ENCODE measurements around the gene MED6.
A peak's percentile ranks its signal among the peaks of the same experiment; 100 is the strongest.

Gene MED6

DNA sequence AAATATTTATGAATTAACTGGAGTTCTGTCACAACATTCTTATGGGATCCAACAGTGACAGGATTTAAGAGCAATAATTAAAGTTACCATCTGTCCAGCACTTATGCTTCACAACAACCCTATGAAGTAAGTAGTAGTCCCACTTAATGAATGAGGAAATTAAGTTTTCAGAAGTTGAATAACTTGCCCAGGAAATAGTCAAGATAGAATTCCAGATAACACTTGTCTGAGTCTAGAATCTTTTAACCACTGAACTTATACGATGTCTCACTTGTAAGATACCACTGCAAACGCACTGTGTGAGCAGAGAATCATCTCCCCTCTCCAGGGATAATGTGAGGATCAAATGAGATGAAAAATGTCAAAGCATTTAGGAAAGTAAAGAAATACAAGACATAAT lies 38.0 kb upstream of the MED6 start:
- Histone ChIP-seq H3K4me1 (ENCODE audit: control insufficient read depth, insufficient read depth, low read length, poor library complexity, severe bottlenecking) (peaks cover 6% of the 10 kb centered on the region), H3K27ac (ENCODE audit: insufficient read depth, low read length, poor library complexity, severe bottlenecking) (no peak overlapping the region), H3K36me3 (ENCODE audit: control insufficient read depth, insufficient read depth, low read length) (no peaks in the 10 kb centered on the region), H3K4me3 (ENCODE audit: insufficient read depth, low read depth, low read length, poor library complexity, severe bottlenecking) (no peak overlapping the region), H3K27me3 (replicated peaks; ENCODE audit: control insufficient read depth, insufficient read depth, low read length, poor library complexity, severe bottlenecking) (no peaks in the 10 kb centered on the region), H3K9me3 (ENCODE audit: control insufficient read depth, low read length) (no peaks in the 10 kb centered on the region)
- no peak for DNase-seq

DNA sequence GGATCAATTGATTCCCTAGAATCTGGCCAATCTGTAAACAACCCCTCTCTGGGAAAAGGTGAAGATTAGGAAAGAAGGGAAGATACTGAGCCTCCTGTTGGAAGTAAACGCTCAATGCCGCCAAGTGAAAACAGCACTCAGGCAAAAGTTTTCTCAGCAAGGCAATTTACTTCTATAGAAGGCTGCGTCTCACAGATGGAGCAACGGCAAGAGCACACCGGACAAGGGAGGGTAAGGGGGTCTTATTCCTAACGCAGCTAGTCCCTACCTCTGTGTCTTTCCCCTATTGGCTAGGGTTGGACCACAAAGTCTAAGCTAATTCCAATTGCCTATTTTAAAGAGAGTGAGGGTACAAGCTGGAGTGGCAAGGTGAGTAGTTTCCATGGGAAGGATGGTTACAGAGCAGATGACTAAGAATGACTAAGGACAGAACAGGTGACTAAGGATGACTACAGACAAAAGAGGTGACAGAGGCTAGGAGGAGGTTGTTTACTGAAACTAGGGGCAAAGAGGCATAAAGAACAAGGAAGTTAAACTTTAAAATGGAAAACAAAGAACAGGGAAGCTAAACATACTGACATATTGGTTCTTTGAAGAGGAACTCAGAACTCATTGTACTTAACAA lies 35.6 kb upstream of the MED6 start:
- no peaks in the 10 kb centered on the region for H3K27me3 ChIP-seq (replicated peaks; ENCODE audit: control insufficient read depth, insufficient read depth, low read length, poor library complexity, severe bottlenecking)
- peaks cover 6% of the 10 kb centered on the region for H3K4me1 ChIP-seq (ENCODE audit: control insufficient read depth, insufficient read depth, low read length, poor library complexity, severe bottlenecking)
- no peaks in the 10 kb centered on the region for H3K9me3 ChIP-seq (ENCODE audit: control insufficient read depth, low read length)
- no peak overlapping the region for H3K27ac ChIP-seq (ENCODE audit: insufficient read depth, low read length, poor library complexity, severe bottlenecking)
- no peak overlapping the region for H3K4me3 ChIP-seq (ENCODE audit: insufficient read depth, low read depth, low read length, poor library complexity, severe bottlenecking)
- DNase-seq, result no peak
- H3K36me3 ChIP-seq (ENCODE audit: control insufficient read depth, insufficient read depth, low read length), result no peaks in the 10 kb centered on the region

DNA sequence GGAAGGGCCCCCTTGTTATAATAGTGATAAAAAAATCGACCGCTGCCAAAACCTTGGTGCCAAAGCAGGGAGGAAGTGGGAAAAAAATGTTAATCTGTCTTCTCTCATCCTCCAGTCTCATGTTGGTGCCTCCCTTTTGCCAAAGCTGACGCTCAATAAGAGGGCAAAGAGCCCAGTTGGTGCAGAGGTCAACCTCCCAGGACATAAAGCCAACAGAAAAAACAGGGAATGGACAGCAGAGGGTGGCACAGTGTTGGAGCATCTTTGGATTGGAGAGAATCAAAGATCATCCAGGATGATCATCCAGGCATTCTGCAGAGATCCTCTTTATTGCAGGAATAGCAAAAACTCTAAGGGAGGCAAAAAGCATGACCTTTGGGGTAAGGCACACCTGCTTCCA lies 31.5 kb upstream of the MED6 start:
- H3K36me3 ChIP-seq (ENCODE audit: control insufficient read depth, insufficient read depth, low read length), result no peaks in the 10 kb centered on the region
- H3K4me3 ChIP-seq (ENCODE audit: insufficient read depth, low read depth, low read length, poor library complexity, severe bottlenecking), result no peak overlapping the region
- no peaks in the 10 kb centered on the region for H3K4me1 ChIP-seq (ENCODE audit: control insufficient read depth, insufficient read depth, low read length, poor library complexity, severe bottlenecking)
- no peaks in the 10 kb centered on the region for H3K27me3 ChIP-seq (replicated peaks; ENCODE audit: control insufficient read depth, insufficient read depth, low read length, poor library complexity, severe bottlenecking)
- no peak for DNase-seq
- H3K27ac ChIP-seq (ENCODE audit: insufficient read depth, low read length, poor library complexity, severe bottlenecking), result no peak overlapping the region
- H3K9me3 ChIP-seq (ENCODE audit: control insufficient read depth, low read length), result peaks cover 3% of the 10 kb centered on the region

DNA sequence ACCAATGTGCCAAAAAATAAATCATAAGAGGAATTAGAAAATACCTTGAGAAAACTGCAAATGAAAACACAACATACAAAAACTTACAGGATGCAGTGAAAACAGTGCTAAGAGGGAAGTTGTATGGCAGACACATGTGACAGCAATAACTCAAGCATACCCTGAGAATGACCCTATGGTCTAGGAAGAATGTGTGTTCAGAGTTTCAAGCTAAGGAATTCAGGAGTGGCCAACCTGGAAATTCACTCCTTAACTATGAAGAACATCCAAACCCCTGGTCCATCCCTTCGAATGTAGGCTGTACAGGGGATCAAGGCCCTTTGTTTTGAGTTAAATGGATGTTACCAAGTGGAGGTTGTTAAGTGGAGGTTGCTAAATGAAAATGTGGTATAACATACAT lies 24.5 kb upstream of the MED6 start:
- H3K9me3 ChIP-seq (ENCODE audit: control insufficient read depth, low read length), result peaks cover 8% of the 10 kb centered on the region

DNA sequence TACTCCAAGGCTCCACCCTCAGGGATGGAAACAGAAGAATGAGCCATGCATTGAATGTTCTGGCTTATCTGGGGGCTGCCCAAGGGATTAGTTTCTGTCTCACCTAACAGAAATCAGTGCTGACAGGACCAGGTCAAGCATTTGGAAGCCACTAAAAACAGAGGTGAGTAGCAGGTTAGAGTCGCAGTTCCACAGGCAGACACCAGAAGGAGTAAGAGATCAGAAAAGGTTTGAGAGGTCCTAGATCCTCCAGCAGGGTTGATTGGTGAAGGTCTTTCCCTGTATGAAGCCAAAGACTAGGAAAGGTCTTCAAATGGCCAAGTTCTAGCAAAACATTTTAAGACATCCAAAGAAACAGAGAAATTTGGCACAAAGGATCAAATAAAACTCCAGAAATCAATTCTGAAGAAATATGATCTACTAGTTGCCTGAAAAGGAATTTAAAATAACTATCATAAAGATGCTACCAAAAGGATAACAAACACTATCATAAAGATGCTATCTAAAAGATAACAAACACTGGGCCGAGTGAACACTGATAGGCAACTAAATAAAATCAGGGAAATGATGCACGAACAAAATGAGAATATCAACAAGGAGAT lies 21.8 kb upstream of the MED6 start:
- H3K4me1 ChIP-seq (ENCODE audit: control insufficient read depth, insufficient read depth, low read length, poor library complexity, severe bottlenecking), result no peaks in the 10 kb centered on the region
- peaks cover 7% of the 10 kb centered on the region for H3K9me3 ChIP-seq (ENCODE audit: control insufficient read depth, low read length)
- peak; percentile 12 to 42 (median 27) for DNase-seq
- H3K36me3 ChIP-seq (ENCODE audit: control insufficient read depth, insufficient read depth, low read length), result no peaks in the 10 kb centered on the region
- no peak overlapping the region for H3K27ac ChIP-seq (ENCODE audit: insufficient read depth, low read length, poor library complexity, severe bottlenecking)
- H3K4me3 ChIP-seq (ENCODE audit: insufficient read depth, low read depth, low read length, poor library complexity, severe bottlenecking), result no peak overlapping the region
- no peaks in the 10 kb centered on the region for H3K27me3 ChIP-seq (replicated peaks; ENCODE audit: control insufficient read depth, insufficient read depth, low read length, poor library complexity, severe bottlenecking)

More for the DNA sequence above, 24.5 kb upstream of the MED6 start:
- H3K27ac ChIP-seq (ENCODE audit: insufficient read depth, low read length, poor library complexity, severe bottlenecking), result no peak overlapping the region
- H3K4me3 ChIP-seq (ENCODE audit: insufficient read depth, low read depth, low read length, poor library complexity, severe bottlenecking), result no peak overlapping the region
- H3K27me3 ChIP-seq (replicated peaks; ENCODE audit: control insufficient read depth, insufficient read depth, low read length, poor library complexity, severe bottlenecking), result no peaks in the 10 kb centered on the region
- DNase-seq, result no peak
- H3K4me1 ChIP-seq (ENCODE audit: control insufficient read depth, insufficient read depth, low read length, poor library complexity, severe bottlenecking), result no peaks in the 10 kb centered on the region
- H3K36me3 ChIP-seq (ENCODE audit: control insufficient read depth, insufficient read depth, low read length), result no peaks in the 10 kb centered on the region

DNA sequence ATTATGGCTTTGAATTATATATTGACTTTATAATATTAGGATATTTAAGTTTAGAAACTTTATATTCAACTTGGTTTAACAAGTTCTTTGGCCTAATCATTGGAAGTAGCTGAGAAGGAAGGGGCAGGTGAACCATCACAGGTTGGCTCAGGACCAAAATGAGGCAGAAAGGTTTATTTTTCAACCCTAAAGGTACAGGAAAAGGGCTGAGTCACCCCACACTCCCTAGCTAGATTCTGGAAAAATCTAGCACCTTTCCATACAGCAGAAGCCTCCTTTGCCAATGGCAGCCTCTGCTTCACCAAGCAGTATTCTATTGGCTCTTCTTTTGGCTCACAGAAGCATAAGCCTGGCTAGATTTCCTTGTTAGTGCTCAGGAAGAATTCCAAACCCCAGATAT lies 19.3 kb upstream of the MED6 start:
- no peak overlapping the region for H3K4me3 ChIP-seq (ENCODE audit: insufficient read depth, low read depth, low read length, poor library complexity, severe bottlenecking)
- H3K4me1 ChIP-seq (ENCODE audit: control insufficient read depth, insufficient read depth, low read length, poor library complexity, severe bottlenecking), result no peaks in the 10 kb centered on the region
- no peaks in the 10 kb centered on the region for H3K36me3 ChIP-seq (ENCODE audit: control insufficient read depth, insufficient read depth, low read length)
- H3K27ac ChIP-seq (ENCODE audit: insufficient read depth, low read length, poor library complexity, severe bottlenecking), result no peak overlapping the region
- H3K9me3 ChIP-seq (ENCODE audit: control insufficient read depth, low read length), result no peaks in the 10 kb centered on the region
- no peaks in the 10 kb centered on the region for H3K27me3 ChIP-seq (replicated peaks; ENCODE audit: control insufficient read depth, insufficient read depth, low read length, poor library complexity, severe bottlenecking)
- DNase-seq, result no peak

DNA sequence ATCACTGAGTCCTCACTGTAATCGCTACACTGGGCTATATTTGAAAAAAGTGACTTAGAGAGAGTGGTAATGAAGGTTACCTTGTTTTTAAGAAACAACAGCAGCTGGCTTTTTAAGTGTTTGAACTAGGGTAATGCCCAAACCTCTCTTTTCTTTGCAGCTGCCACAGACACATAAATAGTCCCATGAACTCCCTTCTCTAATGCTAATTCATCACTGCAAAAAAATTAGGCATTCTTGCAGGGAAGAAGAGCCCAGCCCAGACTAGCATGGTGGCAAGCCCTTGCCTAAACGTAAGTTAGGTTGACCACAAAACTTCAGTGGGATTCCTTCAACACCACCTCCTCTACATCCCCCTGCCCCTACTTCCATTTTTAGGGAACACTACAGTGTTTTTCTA lies 17.9 kb upstream of the MED6 start:
- Histone ChIP-seq H3K36me3 (ENCODE audit: control insufficient read depth, insufficient read depth, low read length) (no peaks in the 10 kb centered on the region), H3K4me3 (ENCODE audit: insufficient read depth, low read depth, low read length, poor library complexity, severe bottlenecking) (no peak overlapping the region), H3K4me1 (ENCODE audit: control insufficient read depth, insufficient read depth, low read length, poor library complexity, severe bottlenecking) (no peaks in the 10 kb centered on the region), H3K9me3 (ENCODE audit: control insufficient read depth, low read length) (no peaks in the 10 kb centered on the region), H3K27ac (ENCODE audit: insufficient read depth, low read length, poor library complexity, severe bottlenecking) (no peak overlapping the region), H3K27me3 (replicated peaks; ENCODE audit: control insufficient read depth, insufficient read depth, low read length, poor library complexity, severe bottlenecking) (no peaks in the 10 kb centered on the region)
- DNase-seq, result no peak

DNA sequence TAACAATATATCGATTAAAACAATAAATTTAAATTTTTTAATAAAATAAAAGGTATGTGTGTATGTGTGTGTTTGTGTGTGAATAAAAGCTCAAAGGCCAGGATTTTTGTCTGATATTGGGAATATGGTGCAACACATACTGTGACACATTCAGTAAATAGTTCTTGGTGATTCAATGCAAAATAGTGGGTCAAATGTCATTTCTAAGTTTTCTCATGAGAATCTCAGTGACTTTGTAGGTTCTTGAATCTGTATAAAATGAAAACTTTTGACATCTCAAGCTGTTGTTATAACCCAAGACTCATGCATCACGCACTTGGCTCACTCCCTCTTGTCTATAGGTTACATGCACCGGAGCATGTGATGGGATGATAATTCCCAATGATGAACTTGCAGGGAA lies 16.2 kb upstream of the MED6 start:
- H3K36me3 ChIP-seq (ENCODE audit: control insufficient read depth, insufficient read depth, low read length), result no peaks in the 10 kb centered on the region
- no peak for DNase-seq
- no peaks in the 10 kb centered on the region for H3K27me3 ChIP-seq (replicated peaks; ENCODE audit: control insufficient read depth, insufficient read depth, low read length, poor library complexity, severe bottlenecking)
- no peaks in the 10 kb centered on the region for H3K4me1 ChIP-seq (ENCODE audit: control insufficient read depth, insufficient read depth, low read length, poor library complexity, severe bottlenecking)
- H3K9me3 ChIP-seq (ENCODE audit: control insufficient read depth, low read length), result no peaks in the 10 kb centered on the region
- no peak overlapping the region for H3K27ac ChIP-seq (ENCODE audit: insufficient read depth, low read length, poor library complexity, severe bottlenecking)
- no peak overlapping the region for H3K4me3 ChIP-seq (ENCODE audit: insufficient read depth, low read depth, low read length, poor library complexity, severe bottlenecking)

DNA sequence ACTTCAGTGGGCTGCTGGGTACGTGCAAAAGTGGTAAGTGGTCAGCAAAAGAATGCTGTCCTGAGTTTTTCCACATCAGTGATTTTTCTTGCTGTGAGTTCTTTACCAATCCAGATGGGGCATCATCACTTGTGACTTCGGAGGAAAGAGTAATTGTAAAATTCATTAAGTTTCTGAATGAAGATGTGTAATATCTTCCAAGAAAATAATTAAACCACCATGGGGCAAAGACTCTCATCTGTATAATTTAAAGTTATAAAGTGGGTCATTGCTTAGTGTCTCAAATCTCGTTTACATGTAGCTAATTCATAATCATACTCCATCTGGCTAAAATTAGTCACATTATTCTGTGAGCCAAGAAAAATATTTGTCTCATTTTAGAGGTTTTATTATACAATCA lies 10.8 kb upstream of the MED6 start:
- no peak for DNase-seq
- no peaks in the 10 kb centered on the region for H3K27me3 ChIP-seq (replicated peaks; ENCODE audit: control insufficient read depth, insufficient read depth, low read length, poor library complexity, severe bottlenecking)
- H3K27ac ChIP-seq (ENCODE audit: insufficient read depth, low read length, poor library complexity, severe bottlenecking), result no peak overlapping the region
- H3K9me3 ChIP-seq (ENCODE audit: control insufficient read depth, low read length), result no peaks in the 10 kb centered on the region
- H3K36me3 ChIP-seq (ENCODE audit: control insufficient read depth, insufficient read depth, low read length), result no peaks in the 10 kb centered on the region
- H3K4me3 ChIP-seq (ENCODE audit: insufficient read depth, low read depth, low read length, poor library complexity, severe bottlenecking), result no peak overlapping the region
- no peaks in the 10 kb centered on the region for H3K4me1 ChIP-seq (ENCODE audit: control insufficient read depth, insufficient read depth, low read length, poor library complexity, severe bottlenecking)

DNA sequence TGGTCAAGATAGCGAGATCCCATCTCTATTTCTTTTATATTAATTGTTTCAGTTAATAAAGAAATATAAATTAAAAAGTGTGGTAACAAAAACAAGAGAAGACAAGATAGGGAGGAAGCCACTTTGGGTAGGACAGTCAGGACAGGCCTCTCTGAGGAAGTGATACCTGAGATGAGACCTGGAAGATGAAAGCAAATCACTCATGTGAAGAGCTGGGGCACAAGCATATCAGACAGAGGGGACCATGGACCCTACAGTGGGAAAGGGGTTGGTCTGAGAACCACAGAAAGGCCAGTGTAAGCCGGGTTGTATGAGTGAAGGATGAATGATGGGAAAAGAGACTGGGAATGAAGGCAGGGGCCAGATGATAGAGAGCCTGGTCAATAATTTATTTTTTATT lies 1.8 kb upstream of the MED6 start:
- H3K4me1 ChIP-seq (ENCODE audit: control insufficient read depth, insufficient read depth, low read length, poor library complexity, severe bottlenecking), result peaks cover 9% of the 10 kb centered on the region
- H3K27me3 ChIP-seq (replicated peaks; ENCODE audit: control insufficient read depth, insufficient read depth, low read length, poor library complexity, severe bottlenecking), result peaks cover 3% of the 10 kb centered on the region
- no peak overlapping the region for H3K27ac ChIP-seq (ENCODE audit: insufficient read depth, low read length, poor library complexity, severe bottlenecking)
- no peaks in the 10 kb centered on the region for H3K36me3 ChIP-seq (ENCODE audit: control insufficient read depth, insufficient read depth, low read length)
- no peak for DNase-seq
- no peaks in the 10 kb centered on the region for H3K9me3 ChIP-seq (ENCODE audit: control insufficient read depth, low read length)
- no peak overlapping the region for H3K4me3 ChIP-seq (ENCODE audit: insufficient read depth, low read depth, low read length, poor library complexity, severe bottlenecking)
